Pons (tissue), 1 donor: Measurements from ENCODE around the gene RIN1.
A peak's percentile ranks its signal among the peaks of the same experiment; 100 is the strongest.

ENCODE experiments used
- DNase-seq: peaks from one replicate; pipeline ENCODE4 v3.0.0-alpha.2; 2016; ENCODE audit warnings: low spot score

The RIN1 gene

GRCh38 chr11:66294626-66295620 is 41.3 kb downstream of the RIN1 start:
- no peak for DNase-seq

DNA sequence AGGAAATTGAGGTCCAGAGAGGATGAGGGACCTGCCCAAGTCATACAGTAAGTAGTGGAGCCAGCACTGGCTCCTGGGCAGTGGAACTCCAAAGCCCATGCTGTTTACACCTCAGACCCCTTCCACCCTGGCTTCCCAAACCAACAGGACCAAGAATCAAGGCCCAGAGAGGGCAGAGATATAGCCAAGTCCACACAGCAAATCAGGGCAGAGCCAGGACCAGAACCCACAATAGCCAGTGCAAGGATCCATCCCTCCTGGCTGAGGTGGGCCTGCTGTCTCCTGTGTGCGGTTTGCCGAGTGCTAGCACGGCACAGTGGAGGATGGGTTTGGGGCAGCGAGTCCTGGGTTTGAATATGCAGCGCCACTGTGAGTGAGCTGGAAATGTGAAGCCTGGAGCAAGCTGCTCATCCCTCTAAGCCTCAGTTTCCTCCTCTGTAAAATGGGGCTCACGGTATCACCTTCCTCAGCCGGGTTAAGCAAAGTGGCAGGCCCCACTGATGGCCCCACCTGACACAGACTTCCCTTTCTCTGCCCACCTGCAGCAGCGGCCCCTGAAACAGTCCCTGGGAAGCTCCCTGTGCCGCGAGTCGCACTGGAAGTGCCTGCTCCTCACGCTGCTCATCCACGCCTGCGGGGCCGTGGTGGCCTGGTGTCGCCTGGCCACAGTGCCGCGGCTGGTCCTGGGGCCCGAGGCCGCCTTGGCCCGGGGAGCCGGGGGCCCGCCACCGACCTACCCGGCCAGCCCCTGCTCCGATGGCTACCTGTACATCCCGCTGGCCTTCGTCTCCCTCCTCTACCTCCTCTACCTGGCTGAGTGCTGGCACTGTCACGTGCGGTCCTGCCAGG is 42.2 kb downstream of the RIN1 start:
- no peak for DNase-seq

DNA sequence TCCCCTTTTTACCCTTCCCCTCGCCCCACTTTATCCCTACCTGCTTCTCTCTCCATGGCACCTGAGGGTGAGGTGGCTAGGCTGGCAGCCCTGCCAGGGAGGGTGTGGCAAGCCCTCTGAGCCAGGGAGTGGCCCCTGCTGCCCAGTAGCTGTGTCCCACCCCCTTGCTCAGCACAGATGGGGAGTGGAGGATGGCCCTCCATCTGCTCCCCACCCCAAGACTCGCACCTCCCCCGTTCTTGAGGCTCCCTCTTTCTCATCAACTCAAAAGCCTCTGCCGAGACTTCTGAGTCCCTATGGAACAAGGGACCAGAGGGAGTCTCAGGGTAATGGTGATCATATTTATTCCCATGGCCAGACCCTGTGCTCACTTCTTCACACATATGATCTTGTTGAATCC is 42.9 kb downstream of the RIN1 start:
- DNase-seq, result no peak

DNA sequence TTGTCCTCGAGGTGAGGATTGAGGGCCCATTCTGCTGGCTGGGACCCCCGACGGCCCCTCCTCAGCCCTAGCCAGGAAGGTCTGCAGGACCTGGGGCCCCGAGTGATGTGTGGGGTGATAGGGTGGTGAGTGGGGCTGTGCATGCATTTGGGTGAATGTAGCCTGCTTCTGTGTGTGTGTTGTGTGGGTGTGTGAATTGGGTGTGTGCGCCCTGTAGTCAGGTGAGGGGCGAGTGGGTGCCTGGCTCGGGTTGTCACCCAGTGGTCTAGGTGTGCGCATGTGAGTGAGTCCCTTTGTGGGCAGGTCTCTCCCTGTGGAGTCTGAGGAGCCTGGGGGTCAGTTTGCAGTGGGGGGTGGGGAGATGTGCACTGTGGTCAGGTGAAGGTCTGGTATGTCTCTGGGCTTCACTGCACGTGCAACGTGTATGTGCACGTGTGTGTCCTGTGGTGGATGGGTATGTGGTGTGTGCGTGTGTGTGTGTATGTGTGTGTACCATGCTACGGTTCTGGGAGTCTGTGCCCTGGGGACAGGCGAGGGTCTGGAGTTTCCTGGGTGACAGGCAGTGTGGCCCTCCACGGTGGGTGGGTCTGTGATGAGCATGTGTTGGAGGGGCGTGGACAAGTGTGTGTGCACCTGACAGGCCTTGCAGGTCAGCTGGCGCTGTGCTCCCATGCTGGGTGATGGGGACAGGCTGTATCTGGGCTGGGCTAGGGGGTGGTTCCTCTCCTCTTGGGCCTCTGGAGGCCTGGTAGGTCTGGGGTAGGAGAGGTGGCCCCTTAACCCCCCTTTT is 43.5 kb downstream of the RIN1 start:
- DNase-seq, result no peak

GRCh38 chr11:66291706-66292542 is 44.3 kb downstream of the RIN1 start, which contains the start of gene TMEM151A:
Gene TMEM151A (plus strand): TSS chr11:66291894. CDS start chr11:66292014, 120 bp downstream.
- no peak for DNase-seq

DNA sequence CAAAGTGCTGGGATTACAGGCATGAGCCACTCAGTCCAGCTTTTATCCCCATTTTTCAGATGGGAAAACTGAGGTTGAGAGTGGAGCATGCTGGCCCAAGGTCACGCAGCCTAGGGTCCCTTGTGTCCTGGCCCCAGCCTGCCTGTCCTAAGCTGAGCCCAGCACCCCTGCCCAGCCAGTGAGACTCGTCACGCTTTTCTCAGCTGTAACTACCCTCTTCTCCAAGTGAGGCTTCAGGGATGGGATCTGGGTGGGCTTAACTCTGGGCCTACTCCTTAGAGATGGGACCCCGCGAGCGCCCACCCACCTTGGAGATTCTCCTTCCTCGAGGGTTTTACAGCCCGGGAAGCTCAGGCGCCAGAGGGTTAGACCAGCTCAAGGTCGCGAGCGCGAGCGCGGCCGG is 44.9 kb downstream of the RIN1 start:
- DNase-seq, result no peak

DNA sequence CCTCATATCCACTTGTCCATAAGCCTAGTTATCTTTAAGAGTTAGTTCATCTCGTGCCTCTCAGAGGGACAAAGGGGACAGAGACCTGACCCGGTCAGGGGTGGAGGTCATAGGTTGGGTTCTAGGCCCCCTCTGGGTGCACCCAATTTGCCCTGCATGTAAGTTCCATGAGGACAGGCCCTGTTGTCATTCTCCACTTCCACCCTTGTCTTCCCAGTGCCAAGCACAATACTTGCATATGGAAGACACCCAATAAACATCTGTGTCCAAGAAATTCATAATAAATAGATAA is 46.0 kb downstream of the RIN1 start:
- no peak for DNase-seq

- DNase-seq, result no peak
Measured at GRCh38 chr11:66289548-66290329, 46.5 kb downstream of the RIN1 start.

DNA sequence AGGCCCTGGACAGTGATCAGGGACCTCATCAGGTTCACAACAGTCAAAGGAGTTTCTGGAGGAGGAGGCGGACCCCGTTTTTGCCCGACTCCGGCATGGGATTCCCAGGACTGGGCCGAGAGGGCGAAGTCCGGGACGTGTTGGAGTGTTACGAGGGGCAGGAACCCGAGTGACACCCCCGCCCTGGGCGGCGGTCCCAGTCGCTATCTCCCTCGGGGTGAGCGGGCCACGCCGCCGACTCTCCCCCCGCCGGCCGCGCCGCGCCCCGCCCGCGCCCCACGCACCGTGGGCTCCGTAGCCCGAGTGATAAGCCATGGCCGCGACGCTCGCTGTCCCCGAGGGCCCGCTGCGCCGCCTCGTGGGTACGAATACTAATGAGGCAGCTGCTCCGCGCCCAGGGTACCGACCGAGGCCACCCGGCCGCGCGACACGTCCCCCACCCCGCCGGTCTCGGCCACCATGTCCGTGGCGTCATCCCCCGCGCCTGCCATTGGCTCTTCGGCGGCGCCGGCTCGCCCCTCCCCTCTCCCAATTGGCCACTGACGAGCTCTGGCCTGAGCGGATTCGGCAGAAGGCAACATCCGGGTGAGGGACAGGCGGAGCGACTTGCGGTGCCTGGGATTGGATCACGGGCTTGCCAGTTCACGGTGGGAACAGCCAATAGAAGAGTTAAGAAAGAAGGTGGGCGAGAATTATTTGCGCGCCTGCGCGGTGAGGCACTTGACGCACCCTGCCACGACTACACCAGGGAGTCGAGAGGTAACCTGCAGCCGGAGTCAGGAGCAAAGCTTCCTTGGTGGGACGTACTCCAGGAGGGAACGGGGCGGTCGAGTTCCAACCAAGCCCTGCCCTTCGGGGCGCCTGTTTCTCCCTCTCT is 47.3 kb downstream of the RIN1 start, which contains the start of gene YIF1A:
Gene YIF1A (minus strand): TSS at position 473 of the 877 bp plus-strand sequence. CDS start 158 bp downstream, at position 315.
- peak; percentile 99 for DNase-seq

DNA sequence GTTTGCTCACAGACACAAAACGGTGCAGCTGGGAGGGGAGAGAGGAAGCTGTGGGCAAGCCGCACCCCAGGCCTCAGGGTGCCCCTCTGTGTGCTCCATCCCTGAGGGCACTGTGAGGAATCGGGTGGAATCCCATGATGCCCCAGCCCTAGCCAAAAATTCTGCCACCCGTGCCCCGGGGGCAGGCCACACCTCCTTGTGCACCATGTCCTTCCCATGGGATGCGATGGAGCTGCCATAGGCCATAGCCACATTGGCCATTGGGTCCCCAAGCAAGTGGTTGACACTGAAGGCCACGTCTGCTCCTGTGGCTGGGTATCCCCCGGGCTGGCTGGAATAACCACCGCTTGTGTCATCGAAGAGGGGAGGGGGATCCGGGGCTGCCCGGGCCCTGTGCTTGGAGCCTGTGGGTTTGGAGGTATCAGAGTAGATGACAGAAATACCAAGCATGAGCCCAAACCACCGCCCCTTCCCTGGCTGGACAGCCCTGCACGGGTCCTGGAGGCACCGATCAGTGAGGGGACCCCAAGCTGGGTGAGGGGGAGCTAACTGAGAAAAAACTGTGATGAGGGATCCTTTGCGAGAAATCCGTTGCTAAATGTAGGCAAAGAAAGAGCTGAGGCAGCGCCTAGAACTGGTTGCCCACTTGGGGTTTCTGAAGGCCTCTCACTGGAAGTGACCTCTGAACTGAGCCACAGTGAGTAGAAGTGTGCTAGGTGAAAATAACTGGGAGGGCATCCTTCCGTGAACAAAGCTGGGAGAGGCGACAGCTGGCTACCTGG is 48.2 kb downstream of the RIN1 start:
- no peak for DNase-seq

DNA sequence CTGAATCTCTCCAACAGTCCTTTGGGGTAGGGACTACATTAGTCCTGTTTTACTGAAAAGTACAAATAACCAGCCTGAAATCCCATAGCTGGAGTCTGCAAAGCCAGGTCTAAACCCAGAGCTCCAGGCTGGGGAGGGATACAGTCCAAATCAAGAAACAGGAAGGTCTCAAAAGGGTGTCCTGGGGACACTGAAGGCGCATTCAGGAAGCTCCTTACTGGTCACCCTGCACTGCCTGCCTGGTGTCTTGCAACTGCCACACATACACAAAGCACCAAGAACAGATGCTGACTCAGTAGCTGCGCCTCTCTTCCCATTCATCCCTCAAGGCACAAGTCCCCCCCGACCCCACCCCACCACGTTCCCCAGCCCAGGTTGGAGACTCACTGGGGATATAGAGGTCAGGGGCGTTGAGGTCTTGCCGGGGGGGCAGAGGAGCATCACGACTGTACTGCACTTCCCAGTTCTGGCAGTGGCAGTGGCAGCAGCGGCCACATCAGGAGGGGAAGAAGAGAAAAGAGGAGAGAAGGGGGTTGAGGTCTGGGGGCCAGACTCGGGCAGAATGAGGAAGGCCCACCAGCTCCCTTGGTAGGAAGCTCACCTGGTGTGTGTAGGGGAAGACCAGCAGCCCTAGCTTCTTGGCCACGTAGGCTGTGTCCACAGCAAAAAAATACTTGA is 48.9 kb downstream of the RIN1 start:
- DNase-seq, result no peak

DNA sequence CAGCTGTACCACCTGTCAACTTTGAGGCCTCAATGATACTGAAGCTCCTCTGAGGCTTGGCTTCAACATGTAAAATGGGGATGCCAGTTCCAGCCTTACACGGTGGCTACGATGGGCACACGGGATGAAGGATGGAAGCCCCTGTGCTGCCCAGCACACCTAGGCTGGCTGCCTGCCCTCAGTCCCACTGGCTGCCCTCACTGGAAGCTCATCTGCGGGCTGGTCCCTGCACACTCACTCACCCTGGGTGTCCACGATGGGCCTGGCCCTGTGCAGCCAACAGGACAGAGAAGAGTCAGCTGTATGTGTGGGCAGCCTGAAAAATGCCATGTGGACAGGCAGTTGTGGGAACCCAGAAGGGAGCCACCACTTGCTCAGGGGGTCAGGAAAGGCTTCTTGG is 49.5 kb downstream of the RIN1 start:
- no peak for DNase-seq

- DNase-seq, result no peak
Measured at GRCh38 chr11:66285250-66285947, 50.8 kb downstream of the RIN1 start.

DNA sequence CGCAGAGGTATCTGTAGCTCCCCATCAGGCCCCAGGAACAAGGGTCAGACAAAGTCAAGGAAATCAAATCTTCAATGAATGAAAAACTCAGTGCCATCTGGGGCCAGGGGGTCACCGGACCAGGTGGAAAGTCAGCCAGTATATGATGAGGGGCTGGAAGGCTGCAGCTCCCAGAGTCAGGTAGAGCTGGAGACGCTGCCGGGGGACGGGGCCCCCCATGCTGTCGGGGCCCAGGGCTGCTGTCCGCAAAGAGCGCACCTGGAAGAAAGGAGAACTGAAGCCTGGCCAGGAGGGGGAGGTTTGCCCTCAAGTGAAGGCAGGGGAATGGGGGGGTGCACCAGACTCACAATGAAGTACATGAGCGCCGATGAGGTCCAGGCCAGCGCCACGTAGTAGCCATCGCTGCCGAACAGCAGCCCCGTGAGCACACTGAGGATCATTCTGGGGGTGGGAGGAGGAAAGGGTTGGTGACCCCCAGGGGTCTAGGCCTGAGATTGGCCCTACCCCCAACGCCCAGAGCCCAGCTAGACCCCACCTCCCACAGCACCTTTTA is 51.6 kb downstream of the RIN1 start:
- no peak for DNase-seq

GRCh38 chr11:66283461-66284105 is 52.7 kb downstream of the RIN1 start:
- no peak for DNase-seq
